ENCODE data around the gene TTC8.

DNA sequence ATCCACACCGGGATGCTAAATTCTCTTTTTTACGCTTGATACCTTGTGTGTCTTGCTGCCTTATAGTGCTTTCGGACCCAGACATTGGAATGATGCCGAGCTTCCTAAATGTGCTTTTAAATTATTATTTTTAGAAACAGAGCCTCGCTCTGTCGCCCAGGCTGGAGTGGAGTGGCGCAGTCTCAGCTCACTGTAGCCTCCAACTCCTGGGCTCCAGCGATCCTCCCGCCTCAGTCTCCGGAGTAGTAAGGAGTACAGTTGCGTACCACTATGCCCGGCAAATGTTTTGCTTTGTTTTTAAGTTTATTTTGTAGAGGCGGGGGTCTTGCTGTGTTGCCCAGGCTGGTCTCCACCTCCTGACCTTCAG lies 31.2 kb upstream of the TTC8 start:
- TF ChIP-seq, protein P1, sequence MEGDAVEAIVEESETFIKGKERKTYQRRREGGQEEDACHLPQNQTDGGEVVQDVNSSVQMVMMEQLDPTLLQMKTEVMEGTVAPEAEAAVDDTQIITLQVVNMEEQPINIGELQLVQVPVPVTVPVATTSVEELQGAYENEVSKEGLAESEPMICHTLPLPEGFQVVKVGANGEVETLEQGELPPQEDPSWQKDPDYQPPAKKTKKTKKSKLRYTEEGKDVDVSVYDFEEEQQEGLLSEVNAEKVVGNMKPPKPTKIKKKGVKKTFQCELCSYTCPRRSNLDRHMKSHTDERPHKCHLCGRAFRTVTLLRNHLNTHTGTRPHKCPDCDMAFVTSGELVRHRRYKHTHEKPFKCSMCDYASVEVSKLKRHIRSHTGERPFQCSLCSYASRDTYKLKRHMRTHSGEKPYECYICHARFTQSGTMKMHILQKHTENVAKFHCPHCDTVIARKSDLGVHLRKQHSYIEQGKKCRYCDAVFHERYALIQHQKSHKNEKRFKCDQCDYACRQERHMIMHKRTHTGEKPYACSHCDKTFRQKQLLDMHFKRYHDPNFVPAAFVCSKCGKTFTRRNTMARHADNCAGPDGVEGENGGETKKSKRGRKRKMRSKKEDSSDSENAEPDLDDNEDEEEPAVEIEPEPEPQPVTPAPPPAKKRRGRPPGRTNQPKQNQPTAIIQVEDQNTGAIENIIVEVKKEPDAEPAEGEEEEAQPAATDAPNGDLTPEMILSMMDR (IDR thresholded peaks at IDR 0.05): no peak
- TF ChIP-seq, protein P2, sequence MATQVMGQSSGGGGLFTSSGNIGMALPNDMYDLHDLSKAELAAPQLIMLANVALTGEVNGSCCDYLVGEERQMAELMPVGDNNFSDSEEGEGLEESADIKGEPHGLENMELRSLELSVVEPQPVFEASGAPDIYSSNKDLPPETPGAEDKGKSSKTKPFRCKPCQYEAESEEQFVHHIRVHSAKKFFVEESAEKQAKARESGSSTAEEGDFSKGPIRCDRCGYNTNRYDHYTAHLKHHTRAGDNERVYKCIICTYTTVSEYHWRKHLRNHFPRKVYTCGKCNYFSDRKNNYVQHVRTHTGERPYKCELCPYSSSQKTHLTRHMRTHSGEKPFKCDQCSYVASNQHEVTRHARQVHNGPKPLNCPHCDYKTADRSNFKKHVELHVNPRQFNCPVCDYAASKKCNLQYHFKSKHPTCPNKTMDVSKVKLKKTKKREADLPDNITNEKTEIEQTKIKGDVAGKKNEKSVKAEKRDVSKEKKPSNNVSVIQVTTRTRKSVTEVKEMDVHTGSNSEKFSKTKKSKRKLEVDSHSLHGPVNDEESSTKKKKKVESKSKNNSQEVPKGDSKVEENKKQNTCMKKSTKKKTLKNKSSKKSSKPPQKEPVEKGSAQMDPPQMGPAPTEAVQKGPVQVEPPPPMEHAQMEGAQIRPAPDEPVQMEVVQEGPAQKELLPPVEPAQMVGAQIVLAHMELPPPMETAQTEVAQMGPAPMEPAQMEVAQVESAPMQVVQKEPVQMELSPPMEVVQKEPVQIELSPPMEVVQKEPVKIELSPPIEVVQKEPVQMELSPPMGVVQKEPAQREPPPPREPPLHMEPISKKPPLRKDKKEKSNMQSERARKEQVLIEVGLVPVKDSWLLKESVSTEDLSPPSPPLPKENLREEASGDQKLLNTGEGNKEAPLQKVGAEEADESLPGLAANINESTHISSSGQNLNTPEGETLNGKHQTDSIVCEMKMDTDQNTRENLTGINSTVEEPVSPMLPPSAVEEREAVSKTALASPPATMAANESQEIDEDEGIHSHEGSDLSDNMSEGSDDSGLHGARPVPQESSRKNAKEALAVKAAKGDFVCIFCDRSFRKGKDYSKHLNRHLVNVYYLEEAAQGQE (IDR thresholded peaks at IDR 0.05; ENCODE audit: insufficient read depth in 1 of 2, low read depth in 2 of 2, low read length in 1 of 2): no peak
- TF ChIP-seq POLR2AphosphoS5 (IDR thresholded peaks at IDR 0.05; ENCODE audit: low read depth, low read length): no peak
- TF ChIP-seq SIN3A (IDR thresholded peaks at IDR 0.05; ENCODE audit: borderline replicate concordance, insufficient read depth, low read depth, low read length): no peak
- no peak for TF ChIP-seq TCF7L2 (IDR thresholded peaks at IDR 0.05; ENCODE audit: low read depth, low read length)
